ENCODE results near the gene KMT5C.
A peak's percentile ranks its signal among the peaks of the same experiment; 100 is the strongest.

The KMT5C gene

DNA sequence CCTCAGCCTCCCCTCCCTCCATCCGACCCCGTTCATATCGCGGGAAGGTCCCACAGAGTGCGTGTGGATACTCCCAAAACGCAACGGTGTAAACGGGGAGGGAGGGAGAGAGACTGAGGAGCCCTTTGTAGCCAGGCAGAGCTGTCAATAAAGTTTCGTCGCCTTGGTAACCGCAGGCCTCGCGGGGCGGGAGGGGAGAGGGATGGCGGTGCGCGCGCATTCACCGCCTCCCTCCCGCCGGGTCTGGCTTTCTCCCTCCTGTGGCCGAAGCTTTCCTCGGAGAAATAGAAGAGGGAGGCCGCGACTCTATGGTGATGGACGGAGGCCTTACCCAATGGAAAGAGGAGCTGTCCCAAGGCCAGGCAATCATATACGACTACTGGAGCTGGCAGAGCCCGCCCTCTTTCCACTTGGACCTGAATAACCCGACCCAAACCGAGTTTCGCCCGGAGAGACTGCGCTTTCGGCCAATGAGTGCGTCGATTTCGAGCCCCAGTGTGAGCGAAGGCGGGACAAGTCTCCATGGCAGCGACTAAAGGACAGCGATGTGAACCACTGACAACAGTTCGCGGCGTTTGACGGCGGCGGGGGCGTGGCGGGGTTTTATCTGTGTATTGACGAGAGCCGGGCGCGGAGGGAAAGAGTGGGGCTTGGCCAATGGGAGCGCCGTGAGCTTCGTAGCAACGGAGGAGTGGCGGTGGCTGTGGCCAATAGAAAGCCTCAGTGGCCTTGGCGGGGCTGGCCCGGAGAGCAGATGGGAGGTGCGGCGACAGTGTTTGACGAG is at the start of gene KMT5C:
Gene KMT5C, plus strand, starts transcription at position 772 of the 784 bp plus-strand sequence. CDS start 2,061 bp downstream, outside the sequence.
- TF ChIP-seq, protein P1, sequence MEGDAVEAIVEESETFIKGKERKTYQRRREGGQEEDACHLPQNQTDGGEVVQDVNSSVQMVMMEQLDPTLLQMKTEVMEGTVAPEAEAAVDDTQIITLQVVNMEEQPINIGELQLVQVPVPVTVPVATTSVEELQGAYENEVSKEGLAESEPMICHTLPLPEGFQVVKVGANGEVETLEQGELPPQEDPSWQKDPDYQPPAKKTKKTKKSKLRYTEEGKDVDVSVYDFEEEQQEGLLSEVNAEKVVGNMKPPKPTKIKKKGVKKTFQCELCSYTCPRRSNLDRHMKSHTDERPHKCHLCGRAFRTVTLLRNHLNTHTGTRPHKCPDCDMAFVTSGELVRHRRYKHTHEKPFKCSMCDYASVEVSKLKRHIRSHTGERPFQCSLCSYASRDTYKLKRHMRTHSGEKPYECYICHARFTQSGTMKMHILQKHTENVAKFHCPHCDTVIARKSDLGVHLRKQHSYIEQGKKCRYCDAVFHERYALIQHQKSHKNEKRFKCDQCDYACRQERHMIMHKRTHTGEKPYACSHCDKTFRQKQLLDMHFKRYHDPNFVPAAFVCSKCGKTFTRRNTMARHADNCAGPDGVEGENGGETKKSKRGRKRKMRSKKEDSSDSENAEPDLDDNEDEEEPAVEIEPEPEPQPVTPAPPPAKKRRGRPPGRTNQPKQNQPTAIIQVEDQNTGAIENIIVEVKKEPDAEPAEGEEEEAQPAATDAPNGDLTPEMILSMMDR (IDR thresholded peaks at IDR 0.05; ENCODE audit: control insufficient read depth, extremely low read depth, insufficient read depth) = no peak
- peak; percentile 100 for DNase-seq (ENCODE audit: low read depth)
- peak within 1 kb of the TSS; percentile 97 for H3K4me3 ChIP-seq (ENCODE audit: low read depth, low read length)

DNA sequence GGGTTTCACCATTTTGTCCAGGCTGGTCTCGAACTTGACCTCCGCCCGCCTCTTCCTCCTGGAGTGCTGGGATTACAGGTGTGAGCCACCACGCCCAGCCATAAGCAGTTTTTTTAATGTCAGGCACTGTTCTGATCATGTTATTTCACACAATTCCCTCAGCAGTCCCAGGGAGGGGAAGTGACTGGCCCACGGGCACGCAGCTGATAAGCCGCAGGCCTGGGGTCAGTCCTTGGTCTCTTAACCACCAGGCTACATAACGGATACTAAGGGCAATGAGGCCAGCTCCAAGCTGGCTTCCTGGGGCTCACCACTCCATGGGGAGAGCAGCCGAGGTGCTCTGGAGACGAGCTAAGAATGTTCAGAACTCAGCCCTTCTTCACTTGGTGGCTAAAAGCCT is 42.4 kb upstream of the KMT5C start:
- TF ChIP-seq, protein P1 (IDR thresholded peaks at IDR 0.05; ENCODE audit: control insufficient read depth, extremely low read depth, insufficient read depth) = no peak
- no peak for DNase-seq (ENCODE audit: low read depth)
- H3K4me3 ChIP-seq (ENCODE audit: low read depth, low read length) = no peak overlapping the region

DNA sequence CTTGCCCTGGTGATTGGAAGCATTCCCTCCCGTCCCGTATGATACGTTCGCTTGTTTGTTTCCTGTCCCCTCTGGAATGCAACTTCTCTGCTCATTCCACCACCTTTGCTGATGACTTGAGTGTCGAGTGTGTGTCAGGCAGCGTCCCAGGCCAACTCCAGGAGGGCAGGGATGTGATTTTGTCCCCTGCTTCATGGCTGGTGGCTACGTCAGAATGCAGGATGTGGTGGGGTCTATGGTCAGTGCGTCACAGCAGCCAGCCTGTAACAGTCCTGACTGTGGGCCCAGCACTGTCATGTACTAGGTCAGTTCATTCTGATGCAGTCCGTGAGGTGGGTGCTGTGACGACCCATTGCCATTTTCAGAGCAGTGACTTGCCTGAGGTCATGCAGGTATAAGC is 39.7 kb upstream of the KMT5C start:
- TF ChIP-seq, protein P1 (IDR thresholded peaks at IDR 0.05; ENCODE audit: control insufficient read depth, extremely low read depth, insufficient read depth) = no peak
- no peak overlapping the region for H3K4me3 ChIP-seq (ENCODE audit: low read depth, low read length)
- no peak for DNase-seq (ENCODE audit: low read depth)

DNA sequence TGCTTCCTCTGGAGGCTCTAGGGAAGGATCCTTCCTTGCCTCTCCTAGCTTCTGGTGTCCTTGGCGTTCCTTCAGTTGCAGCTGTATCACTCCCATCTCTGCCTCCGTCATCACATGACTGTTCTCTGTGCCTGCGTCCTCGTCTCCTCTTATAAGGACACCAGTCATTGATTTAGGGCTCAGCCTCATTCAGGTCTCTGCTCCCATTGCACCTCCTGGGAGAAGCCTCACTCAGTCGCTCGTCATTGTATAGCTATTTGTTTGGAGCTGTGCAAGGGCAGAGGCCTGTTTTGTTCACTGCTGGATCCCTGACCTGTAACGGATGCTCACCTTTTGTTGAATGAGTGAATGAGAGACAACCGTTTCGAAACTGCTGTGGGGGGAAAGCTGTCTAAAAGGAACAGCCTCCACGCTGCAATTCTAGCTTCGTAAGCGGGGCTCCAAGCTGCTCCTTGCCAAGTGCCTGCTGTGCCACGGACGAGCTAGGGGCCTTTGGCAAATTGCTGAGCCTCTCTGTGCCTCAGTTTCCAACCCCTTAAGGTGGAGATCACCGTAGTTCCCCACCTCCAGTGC is 38.7 kb upstream of the KMT5C start:
- H3K4me3 ChIP-seq (ENCODE audit: low read depth, low read length) = no peak overlapping the region
- TF ChIP-seq, protein P1 (IDR thresholded peaks at IDR 0.05; ENCODE audit: control insufficient read depth, extremely low read depth, insufficient read depth) = no peak

DNA sequence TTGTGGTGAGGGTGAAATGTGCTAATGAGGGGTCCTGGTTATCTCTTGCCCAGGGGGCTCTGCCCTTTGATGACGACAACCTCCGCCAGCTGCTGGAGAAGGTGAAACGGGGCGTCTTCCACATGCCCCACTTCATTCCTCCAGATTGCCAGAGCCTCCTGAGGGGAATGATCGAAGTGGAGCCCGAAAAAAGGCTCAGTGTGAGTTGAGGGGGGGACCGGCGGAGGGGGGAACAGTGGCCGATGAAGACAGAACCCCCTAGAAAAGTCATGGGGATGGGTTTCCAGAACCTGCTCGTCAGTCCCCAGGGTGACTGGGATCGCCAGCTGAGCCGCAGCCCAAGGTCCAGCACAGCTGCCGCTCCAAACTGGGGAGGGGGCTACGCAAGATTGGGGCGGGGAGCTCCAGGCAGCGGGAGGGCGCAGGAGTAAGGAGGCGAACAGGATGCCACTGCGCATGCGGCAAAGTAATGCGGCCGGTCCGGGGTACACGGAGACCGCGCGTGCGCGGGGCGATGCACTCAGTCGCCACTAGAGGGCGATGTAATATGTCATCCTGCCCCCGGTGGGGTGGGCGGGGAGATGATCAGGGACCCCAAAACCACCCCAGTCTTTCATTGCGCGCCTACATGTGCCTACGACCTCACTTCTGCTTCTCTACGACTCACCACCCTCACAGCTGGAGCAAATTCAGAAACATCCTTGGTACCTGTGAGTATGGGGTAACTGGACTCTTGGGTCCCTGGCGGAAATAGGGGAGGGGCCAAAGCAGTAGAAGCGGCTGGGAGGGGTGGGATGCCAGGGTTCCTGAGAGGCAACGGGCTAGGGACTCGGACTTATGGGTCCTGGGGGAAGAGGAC is 38.0 kb upstream of the KMT5C start:
- no peak for DNase-seq (ENCODE audit: low read depth)
- H3K4me3 ChIP-seq (ENCODE audit: low read depth, low read length) = peak overlapping the region; percentile 44
- TF ChIP-seq, protein P1 (IDR thresholded peaks at IDR 0.05; ENCODE audit: control insufficient read depth, extremely low read depth, insufficient read depth) = peak; percentile 69

More for the DNA sequence above, 38.7 kb upstream of the KMT5C start:
- DNase-seq (ENCODE audit: low read depth) = no peak

DNA sequence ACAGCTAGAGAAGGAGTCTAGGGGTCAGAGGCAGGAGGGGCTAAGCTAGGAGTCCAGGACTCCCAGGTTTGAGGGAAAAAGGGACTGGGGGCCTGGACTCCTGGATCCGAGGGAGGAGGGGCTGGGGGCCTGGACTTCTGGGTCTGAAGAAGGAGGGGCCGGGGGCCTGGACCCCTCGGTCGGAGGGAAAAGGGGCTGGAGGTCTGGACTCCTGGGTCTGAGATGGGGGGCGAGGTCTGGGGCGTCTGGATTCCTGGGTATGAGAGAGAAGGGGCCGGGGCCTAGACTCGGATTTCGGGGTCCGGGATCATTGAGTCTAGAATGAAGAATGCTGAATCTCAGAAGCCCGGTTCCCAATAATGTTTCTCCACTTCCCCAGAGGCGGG is 37.4 kb upstream of the KMT5C start:
- peak overlapping the region; percentile 44 for H3K4me3 ChIP-seq (ENCODE audit: low read depth, low read length)
- no peak for DNase-seq (ENCODE audit: low read depth)
- TF ChIP-seq, protein P1 (IDR thresholded peaks at IDR 0.05; ENCODE audit: control insufficient read depth, extremely low read depth, insufficient read depth) = no peak
